ENCODE data around the gene AGRN.

The AGRN gene

DNA sequence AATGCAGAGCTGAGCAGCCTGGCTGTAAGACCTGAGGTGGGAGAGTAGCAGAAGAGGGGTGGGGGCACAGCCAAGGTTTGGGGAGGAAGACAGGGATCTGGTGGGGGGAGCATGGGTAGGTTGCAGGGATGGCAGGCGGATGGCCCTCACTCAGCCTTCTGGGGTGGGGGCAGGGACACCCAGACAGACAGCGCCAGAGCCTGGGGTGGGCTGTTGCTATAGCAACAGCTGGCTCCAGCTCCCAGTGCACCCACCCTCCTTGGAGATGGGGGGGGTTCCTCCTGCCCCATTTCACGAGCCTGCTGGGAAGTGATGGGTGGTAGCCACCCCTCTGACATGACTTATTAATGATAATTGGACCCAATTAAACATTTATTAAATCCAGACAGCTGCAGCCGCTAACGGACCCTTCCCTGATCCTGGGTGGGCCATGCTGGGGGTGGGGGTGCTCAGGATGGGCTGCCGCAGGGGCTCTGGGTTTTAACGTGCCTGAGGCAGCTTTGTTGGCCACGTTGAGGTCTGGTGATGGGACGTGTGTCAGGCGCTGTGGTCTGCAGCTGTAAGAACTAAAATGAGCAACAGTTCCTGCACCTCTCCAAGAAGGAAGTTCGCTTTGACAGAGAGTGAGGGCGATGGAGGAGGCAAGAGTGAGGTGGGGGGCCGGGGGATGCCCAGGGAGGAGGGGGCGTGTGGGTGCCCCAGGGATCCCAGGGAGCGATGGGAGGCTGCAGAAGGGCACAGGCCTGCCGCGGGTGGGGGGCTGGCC, 19.4 kb downstream of the AGRN start:
- DNase-seq, result peak; percentile 68

GRCh38 chr1:1040004-1040991, 20.4 kb downstream of the AGRN start:
- DNase-seq, result peak; percentile 90

- DNase-seq, result no peak
These were observed 21.2 kb downstream of the AGRN start for GRCh38 chr1:1041092-1041523.

GRCh38 chr1:1041873-1042272, 22.0 kb downstream of the AGRN start:
- DNase-seq, result no peak

DNA sequence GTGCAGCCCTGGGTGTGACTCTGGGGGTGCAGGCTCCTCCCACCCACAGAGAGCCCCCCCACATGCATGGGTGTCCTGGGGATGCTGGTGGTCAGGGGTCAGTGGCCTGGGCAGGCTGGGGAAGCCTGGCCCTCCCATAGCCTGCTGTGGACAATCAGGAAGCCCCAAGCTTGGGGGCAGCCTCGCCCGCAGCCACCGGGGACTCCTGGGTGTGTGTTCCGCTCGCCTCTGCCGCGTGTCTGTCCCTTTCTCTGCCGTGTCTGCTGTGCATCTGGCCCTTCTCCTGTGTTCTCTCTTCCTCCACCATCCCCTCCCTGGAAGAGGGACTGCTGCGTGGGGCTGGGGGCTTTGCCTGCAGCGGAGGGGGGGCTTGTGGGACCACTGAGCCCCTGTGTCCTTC, 22.9 kb downstream of the AGRN start:
- DNase-seq, result no peak

DNA sequence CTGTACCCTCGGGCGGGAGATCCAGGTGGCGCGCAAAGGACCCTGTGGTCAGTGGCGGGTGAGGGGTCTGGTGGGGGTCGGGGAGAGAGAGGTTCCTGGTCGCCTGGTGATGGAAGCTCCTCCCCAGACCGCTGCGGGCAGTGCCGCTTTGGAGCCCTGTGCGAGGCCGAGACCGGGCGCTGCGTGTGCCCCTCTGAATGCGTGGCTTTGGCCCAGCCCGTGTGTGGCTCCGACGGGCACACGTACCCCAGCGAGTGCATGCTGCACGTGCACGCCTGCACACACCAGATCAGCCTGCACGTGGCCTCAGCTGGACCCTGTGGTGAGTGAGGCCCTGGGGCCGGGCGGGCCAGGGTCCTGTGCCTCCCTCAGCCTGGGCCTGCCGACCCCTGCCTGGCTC, 23.5 kb downstream of the AGRN start:
- no peak for DNase-seq

GRCh38 chr1:1043921-1044320, 24.0 kb downstream of the AGRN start:
- DNase-seq, result no peak

- DNase-seq, result no peak
These were observed 24.6 kb downstream of the AGRN start for GRCh38 chr1:1044455-1045078.

- DNase-seq, result no peak
These were observed 25.2 kb downstream of the AGRN start for GRCh38 chr1:1045129-1045528.

DNA sequence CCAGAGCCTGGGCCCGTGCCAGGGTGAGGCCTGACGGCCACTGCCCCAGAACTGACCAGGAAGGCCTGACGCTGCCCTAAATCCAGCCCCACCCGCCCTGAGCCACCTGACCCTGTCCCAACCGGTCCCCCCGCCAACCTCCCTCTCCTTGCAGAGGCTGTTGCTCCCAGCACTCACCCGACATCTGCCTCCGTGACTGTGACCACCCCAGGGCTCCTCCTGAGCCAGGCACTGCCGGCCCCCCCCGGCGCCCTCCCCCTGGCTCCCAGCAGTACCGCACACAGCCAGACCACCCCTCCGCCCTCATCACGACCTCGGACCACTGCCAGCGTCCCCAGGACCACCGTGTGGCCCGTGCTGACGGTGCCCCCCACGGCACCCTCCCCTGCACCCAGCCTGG, 26.3 kb downstream of the AGRN start:
- no peak for DNase-seq

DNA sequence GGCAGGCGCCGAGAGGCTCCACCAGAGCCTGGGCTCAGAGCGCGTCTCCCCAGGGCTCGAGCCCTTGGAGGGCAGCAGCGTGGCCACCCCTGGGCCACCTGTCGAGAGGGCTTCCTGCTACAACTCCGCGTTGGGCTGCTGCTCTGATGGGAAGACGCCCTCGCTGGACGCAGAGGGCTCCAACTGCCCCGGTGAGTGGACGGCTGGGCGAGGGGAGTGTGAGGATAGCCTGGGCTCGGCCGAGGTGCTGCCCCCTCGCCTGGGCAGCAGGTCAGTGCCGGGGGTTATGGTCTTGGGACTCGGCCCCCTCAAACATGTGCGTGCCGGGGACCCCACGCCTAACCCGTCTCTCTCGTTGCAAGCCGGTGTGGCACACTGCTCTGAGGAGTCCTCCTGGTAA, 26.8 kb downstream of the AGRN start:
- DNase-seq, result no peak

- no peak for DNase-seq
These were observed 27.5 kb downstream of the AGRN start for GRCh38 chr1:1047407-1047806.

DNA sequence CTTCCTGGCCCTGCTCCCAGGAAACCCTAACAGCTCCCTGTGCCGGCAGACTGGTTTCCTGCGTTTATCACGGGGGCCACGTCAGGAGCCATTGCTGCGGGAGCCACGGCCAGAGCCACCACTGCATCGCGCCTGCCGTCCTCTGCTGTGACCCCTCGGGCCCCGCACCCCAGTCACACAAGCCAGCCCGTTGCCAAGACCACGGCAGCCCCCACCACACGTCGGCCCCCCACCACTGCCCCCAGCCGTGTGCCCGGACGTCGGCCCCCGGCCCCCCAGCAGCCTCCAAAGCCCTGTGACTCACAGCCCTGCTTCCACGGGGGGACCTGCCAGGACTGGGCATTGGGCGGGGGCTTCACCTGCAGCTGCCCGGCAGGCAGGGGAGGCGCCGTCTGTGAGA, 28.0 kb downstream of the AGRN start:
- DNase-seq, result no peak

GRCh38 chr1:1048765-1049164, 28.8 kb downstream of the AGRN start:
- no peak for DNase-seq

DNA sequence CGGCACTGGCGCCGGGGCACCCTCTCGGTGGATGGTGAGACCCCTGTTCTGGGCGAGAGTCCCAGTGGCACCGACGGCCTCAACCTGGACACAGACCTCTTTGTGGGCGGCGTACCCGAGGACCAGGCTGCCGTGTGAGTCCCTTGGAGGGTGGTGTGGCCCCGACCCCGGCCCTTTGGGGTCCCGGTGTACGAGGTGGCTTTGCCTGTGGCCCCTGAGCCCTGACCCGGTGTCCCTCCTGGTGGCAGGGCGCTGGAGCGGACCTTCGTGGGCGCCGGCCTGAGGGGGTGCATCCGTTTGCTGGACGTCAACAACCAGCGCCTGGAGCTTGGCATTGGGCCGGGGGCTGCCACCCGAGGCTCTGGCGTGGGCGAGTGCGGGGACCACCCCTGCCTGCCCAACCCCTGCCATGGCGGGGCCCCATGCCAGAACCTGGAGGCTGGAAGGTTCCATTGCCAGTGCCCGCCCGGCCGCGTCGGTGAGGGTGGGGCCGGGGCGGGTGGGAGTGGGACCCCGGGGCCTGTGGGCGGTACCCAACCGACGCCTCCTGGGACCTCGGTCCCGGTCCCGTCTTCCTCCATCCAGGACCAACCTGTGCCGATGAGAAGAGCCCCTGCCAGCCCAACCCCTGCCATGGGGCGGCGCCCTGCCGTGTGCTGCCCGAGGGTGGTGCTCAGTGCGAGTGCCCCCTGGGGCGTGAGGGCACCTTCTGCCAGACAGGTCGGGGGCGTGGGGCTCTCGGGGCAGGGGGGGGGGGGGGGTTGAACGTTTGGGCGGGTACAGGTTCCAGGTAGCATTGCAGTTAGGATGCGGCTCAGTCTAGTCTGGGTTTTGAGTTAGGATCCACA, 29.6 kb downstream of the AGRN start:
- no peak for DNase-seq

GRCh38 chr1:1050577-1051052, 30.7 kb downstream of the AGRN start:
- DNase-seq, result no peak

DNA sequence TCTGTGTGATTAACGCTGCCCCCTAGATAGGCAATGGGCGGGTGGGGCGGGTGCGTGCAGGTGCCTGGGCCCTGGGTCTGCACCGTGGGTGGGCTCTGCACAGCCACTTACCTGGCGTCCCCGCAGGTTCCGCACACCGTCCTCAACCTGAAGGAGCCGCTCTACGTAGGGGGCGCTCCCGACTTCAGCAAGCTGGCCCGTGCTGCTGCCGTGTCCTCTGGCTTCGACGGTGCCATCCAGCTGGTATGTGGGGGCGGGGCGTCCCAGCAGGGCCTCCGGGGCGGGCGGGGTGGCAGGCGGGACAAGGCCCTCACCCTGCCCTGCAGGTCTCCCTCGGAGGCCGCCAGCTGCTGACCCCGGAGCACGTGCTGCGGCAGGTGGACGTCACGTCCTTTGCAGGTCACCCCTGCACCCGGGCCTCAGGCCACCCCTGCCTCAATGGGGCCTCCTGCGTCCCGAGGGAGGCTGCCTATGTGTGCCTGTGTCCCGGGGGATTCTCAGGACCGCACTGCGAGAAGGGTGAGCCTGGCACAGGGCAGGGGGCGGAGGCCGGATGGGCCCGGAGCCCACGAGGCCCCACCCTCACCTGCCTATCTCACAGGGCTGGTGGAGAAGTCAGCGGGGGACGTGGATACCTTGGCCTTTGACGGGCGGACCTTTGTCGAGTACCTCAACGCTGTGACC, 31.3 kb downstream of the AGRN start:
- no peak for DNase-seq

DNA sequence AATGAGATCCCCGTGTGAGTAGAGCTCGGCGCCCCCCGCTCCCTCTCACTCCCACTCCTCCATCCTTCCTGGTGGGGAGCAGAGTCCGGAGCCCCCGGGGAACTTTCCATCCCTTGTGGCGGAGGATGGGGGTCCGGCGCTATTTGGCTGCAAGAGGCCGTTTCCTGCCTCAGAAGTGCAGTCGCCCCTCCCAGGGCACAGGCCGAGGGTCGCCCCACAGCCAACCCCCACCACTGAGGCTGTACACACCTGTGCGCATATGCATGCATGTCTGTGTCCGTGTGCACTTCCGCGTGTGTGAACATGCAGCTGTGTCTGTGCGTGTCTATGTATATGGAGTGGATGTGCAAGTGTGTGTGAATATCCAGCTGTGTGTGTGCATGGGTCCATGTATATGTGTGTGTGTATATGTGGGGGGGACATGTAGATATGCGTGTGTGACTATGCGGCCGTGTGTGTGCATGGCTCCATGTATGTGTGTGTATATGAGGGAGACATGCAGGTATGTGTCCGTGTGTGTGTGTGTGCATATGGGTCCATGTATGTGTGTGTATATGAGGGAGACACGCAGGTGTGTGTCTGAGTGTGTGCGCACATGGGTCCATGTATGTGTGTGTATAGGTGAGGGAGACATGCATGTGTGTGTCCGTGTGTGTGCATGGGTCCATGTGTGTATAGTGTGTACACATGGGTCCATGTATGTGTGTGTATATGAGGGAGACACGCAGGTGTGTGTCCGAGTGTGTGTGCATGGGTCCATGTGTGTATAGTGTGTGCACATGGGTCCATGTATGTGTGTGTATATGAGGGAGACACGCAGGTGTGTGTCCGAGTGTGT, 32.3 kb downstream of the AGRN start:
- DNase-seq, result no peak

DNA sequence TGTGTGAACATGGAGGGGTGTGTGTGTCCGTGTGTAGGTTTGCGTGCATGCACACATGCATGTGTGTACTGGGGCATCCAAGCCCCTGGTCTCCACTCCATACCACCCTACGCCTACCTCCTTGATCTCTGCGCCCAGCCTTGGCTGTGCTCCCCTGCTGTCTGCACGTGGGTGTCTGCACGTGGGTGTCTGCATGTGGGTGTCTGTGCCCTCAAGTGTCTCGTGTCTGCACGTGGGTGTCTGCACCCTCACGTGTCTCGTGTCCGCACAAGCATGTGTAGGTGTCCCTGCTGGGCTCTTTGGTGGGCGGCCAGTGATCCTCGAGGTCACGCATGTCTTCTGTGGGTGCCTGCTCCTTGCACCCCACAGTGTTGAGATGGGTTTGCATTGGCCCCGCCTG, 33.1 kb downstream of the AGRN start:
- DNase-seq, result no peak

DNA sequence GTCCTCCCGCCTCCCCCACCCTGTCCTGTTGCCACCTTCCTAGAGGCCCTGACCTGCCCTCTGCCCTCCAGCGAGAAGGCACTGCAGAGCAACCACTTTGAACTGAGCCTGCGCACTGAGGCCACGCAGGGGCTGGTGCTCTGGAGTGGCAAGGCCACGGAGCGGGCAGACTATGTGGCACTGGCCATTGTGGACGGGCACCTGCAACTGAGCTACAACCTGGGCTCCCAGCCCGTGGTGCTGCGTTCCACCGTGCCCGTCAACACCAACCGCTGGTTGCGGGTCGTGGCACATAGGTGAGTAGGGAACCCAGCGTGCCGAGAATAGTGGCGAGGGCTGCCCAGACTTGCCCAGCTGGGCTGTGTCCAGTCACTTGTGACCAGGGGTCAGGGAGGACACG, 33.8 kb downstream of the AGRN start:
- no peak for DNase-seq

Data from activated CD4-positive, alpha-beta T cell treated with anti-CD3 and anti-CD28 coated beads, Interleukin-2, Interleukin-6, amounts not matched to agents 100 ng/mL and 50 ng/mL, durations not matched to agents 16 hours and 8 hours (primary cell).